PC-9 (cell line): ENCODE results near the gene WAPL. TPM values are rescaled to one million over a fixed set of nuclear protein-coding genes. Genes with fewer than 3 reads are reported as not detected.
A peak's percentile ranks its signal among the peaks of the same experiment; 100 is the strongest.

Experiments used
- BruUV-seq: library from RNA; stranded (reverse); fragments of 400-500 nt; replicated peaks from 2 replicates; lab custom pipeline; 2021; lab: Mats Ljungman, UMichigan
- CTCF ChIA-PET: fragments of 300-600 bp; sonication (Branson Sonifier 250); formaldehyde crosslinking; loops from one replicate; lab custom pipeline; 2022; ENCODE audit warnings: antibody characterized with exemption; lab: Charles Lee
- POLR2A ChIA-PET: fragments of 300-600 bp; sonication (Branson Sonifier 250); formaldehyde crosslinking; loops from one replicate; lab custom pipeline; 2022; ENCODE audit warnings: antibody characterized with exemption; ENCODE audit not compliant: unreplicated experiment; lab: Charles Lee
- DNase-seq, 2 experiments: peaks; one replicate each; pipeline versions ENCODE4 v3.0.0 to v3.0.0-alpha.2; 2015 to 2022; ENCODE audit warnings: mixed read lengths in 1 of 2
- H2AFZ ChIP-seq: fragments of 200-600 bp; sonication (generic); 2 replicates; pipeline ENCODE4 v1.8.1; 2017; ENCODE audit warnings: antibody characterized with exemption
- H3F3A ChIP-seq: fragments of 200-600 bp; sonication (generic); 2 replicates; pipeline ENCODE4 v1.8.1; 2017; ENCODE audit warnings: antibody characterized with exemption, mild to moderate bottlenecking, low read depth; ENCODE audit not compliant: insufficient read depth
- H3K27ac ChIP-seq: fragments of 200-600 bp; sonication (generic); 2 replicates; pipeline ENCODE4 v1.6.1; 2016; ENCODE audit warnings: mixed run types
- H3K27me3 ChIP-seq: fragments of 200-600 bp; sonication (generic); 2 replicates; pipeline ENCODE4 v1.6.1; 2016; ENCODE audit warnings: low read depth, mixed run types; ENCODE audit not compliant: insufficient read depth
- H3K36me3 ChIP-seq: fragments of 200-600 bp; sonication (generic); 2 replicates; pipeline ENCODE4 v1.6.1; 2016; ENCODE audit warnings: low read depth, mixed run types
- H3K4me1 ChIP-seq: fragments of 200-600 bp; sonication (generic); replicated peaks from 2 replicates; pipeline ENCODE4 v1.6.1; 2016; ENCODE audit warnings: mixed run types; ENCODE audit not compliant: insufficient read depth
- H3K4me2 ChIP-seq: fragments of 200-600 bp; sonication (generic); 2 replicates; pipeline ENCODE4 v1.6.1; 2017; ENCODE audit warnings: mixed run types
- H3K4me3 ChIP-seq: fragments of 200-600 bp; sonication (generic); 2 replicates; pipeline ENCODE4 v1.6.1; 2016; ENCODE audit warnings: mixed run types
- H3K79me2 ChIP-seq: fragments of 200-600 bp; sonication (generic); 2 replicates; pipeline ENCODE4 v1.6.1; 2017; ENCODE audit warnings: low read depth, mixed run types
- H3K9me2 ChIP-seq: fragments of 200-600 bp; sonication (generic); 2 replicates; pipeline ENCODE4 v1.8.1; 2017; ENCODE audit warnings: mild to moderate bottlenecking; ENCODE audit not compliant: insufficient read depth
- H3K9me3 ChIP-seq: fragments of 200-600 bp; sonication (generic); 2 replicates; pipeline ENCODE4 v1.8.1; 2016; ENCODE audit warnings: low read depth; ENCODE audit not compliant: insufficient read depth
- H4K20me1 ChIP-seq: fragments of 200-600 bp; sonication (generic); 2 replicates; pipeline ENCODE4 v1.8.1; 2017; ENCODE audit not compliant: insufficient read depth
- CTCF ChIP-seq: fragments of 200-600 bp; sonication (generic); conservative IDR thresholded peaks from 2 replicates; pipeline ENCODE4 v1.6.1; 2017; ENCODE audit warnings: mixed run types, antibody characterized with exemption, mild to moderate bottlenecking, moderate library complexity
- EZH2 ChIP-seq: fragments of 200-600 bp; sonication (generic); IDR thresholded peaks from 2 replicates; pipeline ENCODE4 v1.8.0; 2017; ENCODE audit warnings: antibody characterized with exemption, low read depth
- intact Hi-C: fragments of 100-400 bp; cut with micrococcal nuclease; formaldehyde crosslinking; loops from one replicate; pipeline ENCODE4 v1.10.0; 2022; ENCODE audit not compliant: unreplicated experiment
- total RNA-seq: library from RNA; stranded (reverse); gene quantifications from 2 replicates; pipeline ENCODE4 v1.2.3, GENCODE V29; 2021

WAPL gene
- total RNA-seq, 1 experiment from 2014 or later: 20.9 TPM

- H3K9me2 ChIP-seq: no peaks in the 10 kb centered on the region
- TF ChIP-seq EZH2 (no peak), CTCF (0 out of 2 replicates have a peak, but pooled peaks have one; percentile 28)
- no TSS peak for BruUV-seq
- H3K4me3 ChIP-seq: peak overlapping the region; percentile 79; the same call in 1 of the 2 replicates
- no peak overlapping the region for H2AFZ ChIP-seq
- peak overlapping the region; percentile 76 for H3K4me2 ChIP-seq
- CTCF ChIA-PET: no interaction called here
- DNase-seq: no peak
- intact Hi-C loops: no loop called here
- no peaks in the 10 kb centered on the region for H3K27me3 ChIP-seq
- H3F3A ChIP-seq: no peaks in the 10 kb centered on the region
- H4K20me1 ChIP-seq: peaks cover 24% of the 10 kb centered on the region
- POLR2A ChIA-PET: no interaction called here
- no peaks in the 10 kb centered on the region for H3K9me3 ChIP-seq
- H3K4me1 ChIP-seq: peaks cover 28% of the 10 kb centered on the region
- H3K27ac ChIP-seq: no peak overlapping the region
- peaks cover 52% of the 10 kb centered on the region for H3K79me2 ChIP-seq
- no peaks in the 10 kb centered on the region for H3K36me3 ChIP-seq
Observed at GRCh38 chr10:86523348-86523747, 1.8 kb upstream of the WAPL start.

GRCh38 chr10:86522510-86522855 lies 891 bp upstream of the WAPL start:
- H3K36me3 ChIP-seq: peaks cover 4% of the 10 kb centered on the region; the same call in 1 of the 2 replicates
- intact Hi-C loops: no loop called here
- no peaks in the 10 kb centered on the region for H3K27me3 ChIP-seq
- peaks cover 60% of the 10 kb centered on the region for H3K79me2 ChIP-seq
- no peaks in the 10 kb centered on the region for H3F3A ChIP-seq
- no TSS peak for BruUV-seq
- no peaks in the 10 kb centered on the region for H3K9me2 ChIP-seq
- H3K9me3 ChIP-seq: no peaks in the 10 kb centered on the region
- peak overlapping the region; percentile 99 for H2AFZ ChIP-seq
- peaks cover 28% of the 10 kb centered on the region for H3K4me1 ChIP-seq
- TF ChIP-seq CTCF (no peak), EZH2 (no peak)
- ChIA-PET CTCF (no interaction called here), POLR2A (no interaction called here)
- no peak for DNase-seq
- peak overlapping the region; percentile 76 for H3K4me2 ChIP-seq
- H3K27ac ChIP-seq: no peak overlapping the region
- H3K4me3 ChIP-seq: peak overlapping the region; percentile 79
- H4K20me1 ChIP-seq: peaks cover 32% of the 10 kb centered on the region

DNA sequence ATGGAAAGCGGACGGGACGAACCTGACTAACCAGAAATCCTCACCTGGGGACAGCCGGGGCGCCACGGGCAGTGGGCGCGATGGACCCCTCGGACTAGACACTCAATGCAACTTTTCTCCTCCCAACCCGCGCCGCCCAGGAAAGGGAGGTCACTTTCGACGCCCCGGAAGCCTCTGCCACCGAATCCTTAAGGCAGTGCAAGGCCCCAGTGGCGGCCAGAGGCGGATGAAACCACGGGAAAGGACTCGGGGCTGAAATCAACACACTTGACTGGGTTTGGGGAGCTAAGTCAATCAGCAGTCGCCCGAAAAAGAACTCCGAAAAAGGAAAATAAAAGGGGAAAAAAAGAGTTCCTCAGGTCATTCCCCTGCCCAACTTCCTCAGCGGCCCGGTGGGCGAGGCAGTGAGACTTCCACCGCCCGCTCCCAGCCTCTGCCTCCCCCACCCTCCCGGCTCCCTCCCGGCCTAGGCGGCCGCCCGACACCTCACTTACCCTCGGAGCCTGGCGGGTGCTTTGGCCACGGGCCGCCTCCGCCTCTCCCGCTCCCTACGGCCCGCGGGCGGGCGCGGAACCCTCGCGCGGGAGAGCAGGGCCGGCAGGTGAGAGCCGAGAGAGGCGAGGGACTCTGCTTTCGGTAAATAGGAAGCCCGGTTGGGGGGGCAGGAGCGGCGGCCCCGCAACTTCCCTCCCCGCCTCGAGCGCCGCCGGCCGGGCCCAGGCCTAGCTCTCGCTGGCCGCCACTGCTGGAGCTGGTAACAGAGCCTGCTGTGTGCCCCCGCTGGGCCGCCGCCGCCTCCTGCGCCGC lies 518 bp downstream of the WAPL start:
- TF ChIP-seq CTCF (no peak), EZH2 (no peak)
- H3K36me3 ChIP-seq: peaks cover 14% of the 10 kb centered on the region; the same call in 1 of the 2 replicates
- TSS peak; percentile 77 for BruUV-seq
- ChIA-PET POLR2A (no interaction called here), CTCF (interaction anchor here (0.5 to 0.7 kb wide), 3 partner anchors 34 to 134 kb away, joined by 3 to 4 read pairs (median 3); no protein-coding TSS in a partner anchor)
- no peaks in the 10 kb centered on the region for H3K9me2 ChIP-seq
- H2AFZ ChIP-seq: peak overlapping the region; percentile 88
- peak overlapping the region; percentile 79 for H3K4me3 ChIP-seq
- H3K27ac ChIP-seq: peak overlapping the region; percentile 56
- H3K27me3 ChIP-seq: no peaks in the 10 kb centered on the region
- H4K20me1 ChIP-seq: peaks cover 33% of the 10 kb centered on the region
- H3K9me3 ChIP-seq: no peaks in the 10 kb centered on the region
- peaks cover 74% of the 10 kb centered on the region for H3K79me2 ChIP-seq
- peaks cover 28% of the 10 kb centered on the region for H3K4me1 ChIP-seq
- H3K4me2 ChIP-seq: peak overlapping the region; percentile 89
- intact Hi-C loops: loop anchor here (2.0 kb wide), 2 partner anchors 64 to 128 kb away; no protein-coding TSS in a partner anchor
- peak; percentile 48 to 49 for DNase-seq
- H3F3A ChIP-seq: no peaks in the 10 kb centered on the region
